IMR-90 (cell line): ENCODE measurements around the gene RAB30. TPM values are rescaled to one million over a fixed set of nuclear protein-coding genes. Genes with fewer than 3 reads are reported as not detected.

Source experiments
- ATAC-seq: fragments of 200-7000 bp; cut with Tn5 transposase; 2 replicates; pipeline ENCODE4 v1.9.1; 2020; ENCODE audit warnings: low read depth, mild to moderate bottlenecking, moderate library complexity
- BruUV-seq: library from RNA; stranded (reverse); fragments of 400-500 nt; replicated peaks from 2 replicates; lab custom pipeline; 2021; lab: Mats Ljungman, UMichigan
- CTCF ChIA-PET: fragments of 300-600 bp; formaldehyde crosslinking; extraction: SDS; loops from one replicate; lab custom pipeline; 2021; ENCODE audit warnings: antibody characterized with exemption; lab: Yijun Ruan, JAX
- POLR2A ChIA-PET: fragments of 300-600 bp; sonication (Branson Sonifier 250); formaldehyde crosslinking; loops from one replicate; lab custom pipeline; 2022; ENCODE audit warnings: antibody characterized with exemption; ENCODE audit not compliant: unreplicated experiment; lab: Charles Lee
- DNase-seq: peaks from one replicate; pipeline ENCODE4 v3.0.0; 2013
- H2AFZ ChIP-seq: replicated peaks from 2 replicates; pipeline ENCODE3; 2013; ENCODE audit warnings: low read length, mild to moderate bottlenecking; ENCODE audit not compliant: poor library complexity
- H2AK5ac ChIP-seq: 2 replicates; pipeline ENCODE4 v1.6.1; 2013; ENCODE audit warnings: low read depth, low read length, inconsistent platforms
- H2AK9ac ChIP-seq: replicated peaks from 2 replicates; pipeline ENCODE3; 2013; ENCODE audit warnings: mild to moderate bottlenecking, low read depth, low read length, moderate library complexity; ENCODE audit not compliant: poor library complexity
- H2BK120ac ChIP-seq: 2 replicates; pipeline ENCODE4 v1.6.1; 2013; ENCODE audit warnings: low read depth, low read length, inconsistent platforms
- H2BK15ac ChIP-seq: 3 replicates; pipeline ENCODE4 v1.6.1; 2013; ENCODE audit warnings: low read depth, low read length, inconsistent platforms
- H2BK20ac ChIP-seq: 2 replicates; pipeline ENCODE4 v1.6.1; 2013; ENCODE audit warnings: low read depth, mild to moderate bottlenecking, inconsistent platforms, low read length, moderate library complexity
- H2BK5ac ChIP-seq: 2 replicates; pipeline ENCODE4 v1.6.1; 2013; ENCODE audit warnings: mild to moderate bottlenecking, low read depth, low read length, inconsistent platforms; ENCODE audit not compliant: poor library complexity, severe bottlenecking
- H3K14ac ChIP-seq: replicated peaks from 2 replicates; pipeline ENCODE4 v1.6.1; 2013; ENCODE audit warnings: low read depth, low read length, inconsistent platforms
- H3K18ac ChIP-seq: 2 replicates; pipeline ENCODE4 v1.6.1; 2013; ENCODE audit warnings: low read depth, low read length, control low read depth
- H3K23ac ChIP-seq: 2 replicates; pipeline ENCODE4 v1.6.1; 2013; ENCODE audit warnings: low read depth, low read length, inconsistent platforms
- H3K27ac ChIP-seq: 2 replicates; pipeline ENCODE4 v1.5.1; 2013; ENCODE audit warnings: mild to moderate bottlenecking, control low read depth, low read length; ENCODE audit not compliant: insufficient read depth
- H3K27me3 ChIP-seq: 2 replicates; pipeline ENCODE4 v1.6.1; 2013; ENCODE audit warnings: low read length; ENCODE audit not compliant: control insufficient read depth, insufficient read depth
- H3K36me3 ChIP-seq: 2 replicates; pipeline ENCODE4 v1.6.1; 2013; ENCODE audit warnings: low read length, mixed read lengths; ENCODE audit not compliant: control insufficient read depth, insufficient read depth
- H3K4ac ChIP-seq: 2 replicates; pipeline ENCODE4 v1.6.1; 2013; ENCODE audit warnings: low read depth, low read length, inconsistent platforms
- H3K4me1 ChIP-seq: 2 replicates; pipeline ENCODE4 v1.6.1; 2013; ENCODE audit warnings: low read length, mixed read lengths; ENCODE audit not compliant: control insufficient read depth, insufficient read depth
- H3K4me2 ChIP-seq: 2 replicates; pipeline ENCODE4 v1.6.1; 2013; ENCODE audit warnings: low read depth, mild to moderate bottlenecking, control low read depth, low read length, moderate library complexity
- H3K4me3 ChIP-seq: 2 replicates; pipeline ENCODE4 v1.5.1; 2013; ENCODE audit warnings: low read depth, mild to moderate bottlenecking, control low read depth, low read length, moderate library complexity; ENCODE audit not compliant: insufficient read depth
- H3K56ac ChIP-seq: 2 replicates; pipeline ENCODE4 v1.6.1; 2013; ENCODE audit warnings: low read length, inconsistent platforms; ENCODE audit not compliant: insufficient read depth; ENCODE audit errors: extremely low read depth
- H3K79me1 ChIP-seq, 2 experiments: 2 replicates each; pipeline ENCODE4 v1.6.1; 2013; ENCODE audit warnings: low read length in 2 of 2, inconsistent platforms in 1 of 2, low read depth in 1 of 2
- H3K9ac ChIP-seq: 2 replicates; pipeline ENCODE4 v1.6.1; 2013; ENCODE audit warnings: low read depth, low read length, control low read depth
- H3K9me1 ChIP-seq: 2 replicates; pipeline ENCODE4 v1.6.1; 2013; ENCODE audit warnings: low read length, inconsistent platforms; ENCODE audit not compliant: insufficient read depth
- H3K9me3 ChIP-seq: 2 replicates; pipeline ENCODE4 v1.6.1; 2013; ENCODE audit warnings: low read length; ENCODE audit not compliant: control insufficient read depth, insufficient read depth
- H4K20me1 ChIP-seq: 2 replicates; pipeline ENCODE4 v1.6.1; 2013; ENCODE audit warnings: low read length, inconsistent platforms; ENCODE audit not compliant: insufficient read depth
- H4K5ac ChIP-seq: 2 replicates; pipeline ENCODE4 v1.6.1; 2013; ENCODE audit warnings: mild to moderate bottlenecking, low read depth, low read length, control low read depth
- H4K8ac ChIP-seq, 2 experiments: 2 replicates each; pipeline ENCODE4 v1.6.1; 2013; ENCODE audit warnings: low read depth in 2 of 2, low read length in 2 of 2, control low read depth in 1 of 2, inconsistent platforms in 1 of 2
- H4K91ac ChIP-seq: 2 replicates; pipeline ENCODE4 v1.6.1; 2013; ENCODE audit warnings: low read depth, low read length, inconsistent platforms; ENCODE audit not compliant: insufficient read depth
- CHD1 ChIP-seq: IDR thresholded peaks from 2 replicates; pipeline ENCODE4 v1.6.1; 2012; ENCODE audit warnings: low read depth, low read length, improper control_type of control experiment
- POLR2A ChIP-seq: IDR thresholded peaks from 2 replicates; pipeline ENCODE4 v1.6.1; 2012; ENCODE audit warnings: mild to moderate bottlenecking, low read depth, low read length
- RCOR1 ChIP-seq: IDR thresholded peaks from 2 replicates; pipeline ENCODE4 v1.6.1; 2012; ENCODE audit warnings: mild to moderate bottlenecking, low read length, improper control_type of control experiment; ENCODE audit not compliant: insufficient replicate concordance
- RFX5 ChIP-seq: IDR thresholded peaks from 2 replicates; pipeline ENCODE4 v1.8.0; 2012; ENCODE audit warnings: low read depth, mild to moderate bottlenecking, low read length, moderate library complexity
- WGBS, 2 experiments: methylation state at CpG; one replicate each; pipeline versions ENCODE4 v1.1.5 to v1.1.7; 2013; ENCODE audit warnings: missing lambda C conversion rate in 2 of 2; ENCODE audit not compliant: insufficient read length in 1 of 2; ENCODE audit errors: extremely low coverage in 2 of 2; 5-methylcytosine and 5-hydroxymethylcytosine counted together
- dilution Hi-C: fragments of 300-500 bp; cut with HindIII; formaldehyde crosslinking; loops from one replicate; pipeline ENCODE4 v1.14.3; 2018; ENCODE audit warnings: low sequenced_read_pairs; ENCODE audit not compliant: unreplicated experiment
- in situ Hi-C: fragments of 300-500 bp; cut with MboI; formaldehyde crosslinking; loops from 3 replicates; pipeline ENCODE4 v1.14.3; 2019; ENCODE audit warnings: low sequenced_read_pairs, inconsistent platforms, mixed read lengths
- intact Hi-C: fragments of 100-400 bp; cut with micrococcal nuclease; formaldehyde crosslinking; loops from 2 replicates; pipeline ENCODE4 v1.10.0; 2022
- polyA plus RNA-seq, 3 experiments: library from polyadenylated mRNA; depleted of rRNA; stranded (reverse); fragments of >200 nt; gene quantifications; 2 replicates each; pipeline ENCODE4 v1.2.3, GENCODE V29; 2012; ENCODE audit warnings: low replicate concordance in 1 of 3
- total RNA-seq: library from RNA; depleted of rRNA; stranded (reverse); fragments of >200 nt; gene quantifications from 2 replicates; pipeline ENCODE4 v1.2.3, GENCODE V29; 2012
- TF ChIP-seq, protein P1 (sequence below): fragments of 150-350 bp; IDR thresholded peaks from 2 replicates; pipeline ENCODE4 v1.6.1; 2016; ENCODE audit warnings: low read depth, mild to moderate bottlenecking, low read length, moderate library complexity, borderline replicate concordance
- TF ChIP-seq, protein P2 (sequence below): conservative IDR thresholded peaks from 2 replicates; pipeline ENCODE4 v1.5.1; 2012; ENCODE audit warnings: mild to moderate bottlenecking, low read depth, low read length, improper control_type of control experiment

RAB30 gene
- total and polyA plus RNA-seq, 2 of the 4 experiments (the other 2 are of a cell fraction): 7.2 to 25.6 TPM

GRCh38 chr11:83087035-83087434 lies 15.3 kb upstream of the RAB30 start:
- Histone ChIP-seq H3K23ac (no peak overlapping the region), H3K9me1 (no peaks in the 10 kb centered on the region), H3K4ac (no peak overlapping the region), H3K4me3 (no peak overlapping the region), H2AFZ (no peak overlapping the region), H2AK9ac (no peak overlapping the region), H4K20me1 (no peaks in the 10 kb centered on the region), H3K18ac (no peak overlapping the region), H3K4me2 (no peak overlapping the region), H3K27me3 (no peaks in the 10 kb centered on the region), H3K79me1 (no peaks in the 10 kb centered on the region; a peak in 1 of 4 replicates), H2BK20ac (no peak overlapping the region), H2BK120ac (no peak overlapping the region), H3K9ac (no peak overlapping the region), H3K9me3 (no peaks in the 10 kb centered on the region), H4K5ac (no peak overlapping the region), H3K56ac (no peak overlapping the region), H2BK5ac (no peak overlapping the region), H3K4me1 (no peaks in the 10 kb centered on the region), H2AK5ac (no peak overlapping the region), H4K91ac (no peak overlapping the region), H3K14ac (no peak overlapping the region), H2BK15ac (no peak overlapping the region), H3K27ac (no peak overlapping the region), H3K36me3 (peaks cover 3% of the 10 kb centered on the region; the same call in 1 of the 2 replicates), H4K8ac (no peak overlapping the region)
- DNase-seq (no peak), ATAC-seq (no peak)
- in situ Hi-C loops: no loop called here
- dilution Hi-C loops: no loop called here
- intact Hi-C loops: no loop called here
- ChIA-PET POLR2A (no interaction called here), CTCF (no interaction called here)
- no TSS peak for BruUV-seq
- WGBS, 2 experiments: no CpG with 5 or more reads among the region's 2 CpGs
- TF ChIP-seq, protein P1, sequence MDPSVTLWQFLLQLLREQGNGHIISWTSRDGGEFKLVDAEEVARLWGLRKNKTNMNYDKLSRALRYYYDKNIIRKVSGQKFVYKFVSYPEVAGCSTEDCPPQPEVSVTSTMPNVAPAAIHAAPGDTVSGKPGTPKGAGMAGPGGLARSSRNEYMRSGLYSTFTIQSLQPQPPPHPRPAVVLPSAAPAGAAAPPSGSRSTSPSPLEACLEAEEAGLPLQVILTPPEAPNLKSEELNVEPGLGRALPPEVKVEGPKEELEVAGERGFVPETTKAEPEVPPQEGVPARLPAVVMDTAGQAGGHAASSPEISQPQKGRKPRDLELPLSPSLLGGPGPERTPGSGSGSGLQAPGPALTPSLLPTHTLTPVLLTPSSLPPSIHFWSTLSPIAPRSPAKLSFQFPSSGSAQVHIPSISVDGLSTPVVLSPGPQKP: no peak
- TF ChIP-seq RCOR1 (no peak), CHD1 (no peak), RFX5 (no peak), POLR2A (no peak)
- TF ChIP-seq, protein P2, sequence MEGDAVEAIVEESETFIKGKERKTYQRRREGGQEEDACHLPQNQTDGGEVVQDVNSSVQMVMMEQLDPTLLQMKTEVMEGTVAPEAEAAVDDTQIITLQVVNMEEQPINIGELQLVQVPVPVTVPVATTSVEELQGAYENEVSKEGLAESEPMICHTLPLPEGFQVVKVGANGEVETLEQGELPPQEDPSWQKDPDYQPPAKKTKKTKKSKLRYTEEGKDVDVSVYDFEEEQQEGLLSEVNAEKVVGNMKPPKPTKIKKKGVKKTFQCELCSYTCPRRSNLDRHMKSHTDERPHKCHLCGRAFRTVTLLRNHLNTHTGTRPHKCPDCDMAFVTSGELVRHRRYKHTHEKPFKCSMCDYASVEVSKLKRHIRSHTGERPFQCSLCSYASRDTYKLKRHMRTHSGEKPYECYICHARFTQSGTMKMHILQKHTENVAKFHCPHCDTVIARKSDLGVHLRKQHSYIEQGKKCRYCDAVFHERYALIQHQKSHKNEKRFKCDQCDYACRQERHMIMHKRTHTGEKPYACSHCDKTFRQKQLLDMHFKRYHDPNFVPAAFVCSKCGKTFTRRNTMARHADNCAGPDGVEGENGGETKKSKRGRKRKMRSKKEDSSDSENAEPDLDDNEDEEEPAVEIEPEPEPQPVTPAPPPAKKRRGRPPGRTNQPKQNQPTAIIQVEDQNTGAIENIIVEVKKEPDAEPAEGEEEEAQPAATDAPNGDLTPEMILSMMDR: no peak
